SH-SY5Y (cell line): ENCODE measurements around the gene LEKR1.

Source experiments
- GATA2 ChIP-seq: IDR thresholded peaks from 2 replicates; pipeline ENCODE4 v1.6.1; 2011; ENCODE audit warnings: mild to moderate bottlenecking, low read depth, low read length
- GATA3 ChIP-seq: IDR thresholded peaks from 2 replicates; pipeline ENCODE4 v1.6.1; 2011; ENCODE audit warnings: low read depth, mild to moderate bottlenecking, low read length, moderate library complexity

- TF ChIP-seq GATA2 (no peak), GATA3 (no peak)
These were observed 384 bp upstream of the LEKR1 start for GRCh38 chr3:156825795-156826143.
